CD1c-positive myeloid dendritic cell (primary cell): ENCODE data around the gene TESK2.

ENCODE experiments used
- DNase-seq: peaks from one replicate; pipeline ENCODE4 v3.0.0-alpha.2; 2016; ENCODE audit errors: extremely low spot score

The TESK2 gene

GRCh38 chr1:45304311-45305081 lies 186.5 kb downstream of the TESK2 start:
- no peak for DNase-seq

- peak; percentile 98 for DNase-seq
These were observed 187.2 kb downstream of the TESK2 start for GRCh38 chr1:45303520-45304310.

- no peak for DNase-seq
These were observed 188.3 kb downstream of the TESK2 start for GRCh38 chr1:45302505-45303150.

GRCh38 chr1:45300669-45300997 lies 190.3 kb downstream of the TESK2 start:
- DNase-seq = no peak

GRCh38 chr1:45299981-45300668 lies 190.8 kb downstream of the TESK2 start:
- peak; percentile 71 for DNase-seq

- DNase-seq = no peak
These were observed 191.7 kb downstream of the TESK2 start for GRCh38 chr1:45299296-45299695.

- no peak for DNase-seq
These were observed 193.2 kb downstream of the TESK2 start for GRCh38 chr1:45297666-45298356.
